Activated CD8-positive, alpha-beta T cell treated with anti-CD3 and anti-CD28 coated beads, Interleukin-2, amount 10 ng/mL, durations not matched to agents 7 days and 5 days (primary cell): Measurements from ENCODE around the gene KRTAP10-8. TPM values are rescaled to one million over a fixed set of nuclear protein-coding genes. Genes with fewer than 3 reads are reported as not detected.
"Not testable (repeated sequence)": the region's sequence is repeated elsewhere in the genome, so short reads cannot be mapped to it uniquely, and the experiment has no call there.

ENCODE experiments used
- ATAC-seq: fragments of 150-1000 bp; cut with Tn5 transposase; one replicate; pipeline ENCODE4 v1.10.0; 2021; ENCODE audit warnings: moderate library complexity
- CTCF ChIA-PET: fragments of 350-600 bp; sonication (Branson Sonifier 250); formaldehyde crosslinking; loops from one replicate; lab custom pipeline; 2021; ENCODE audit warnings: antibody characterized with exemption; lab: Charles Lee
- POLR2A ChIA-PET: fragments of 350-600 bp; sonication (Branson Sonifier 250); formaldehyde crosslinking; loops from one replicate; lab custom pipeline; 2021; ENCODE audit warnings: antibody characterized with exemption; lab: Charles Lee
- DNase-seq: peaks from one replicate; pipeline ENCODE4 v3.0.0-alpha.2; 2020
- H3K27ac Mint-ChIP-seq: one replicate; pipeline ENCODE4 v1.8.0; 2021; ENCODE audit warnings: mild to moderate bottlenecking, mixed read lengths
- H3K27me3 Mint-ChIP-seq: one replicate; pipeline ENCODE4 v1.8.0; 2021; ENCODE audit warnings: low read depth, mixed read lengths
- H3K36me3 Mint-ChIP-seq: one replicate; pipeline ENCODE4 v1.8.0; 2021; ENCODE audit warnings: low read depth, mixed read lengths
- H3K4me1 Mint-ChIP-seq: one replicate; pipeline ENCODE4 v1.8.0; 2021; ENCODE audit warnings: low read depth, mixed read lengths
- H3K4me3 Mint-ChIP-seq: one replicate; pipeline ENCODE4 v1.8.0; 2021; ENCODE audit warnings: mild to moderate bottlenecking, mixed read lengths
- H3K9me3 Mint-ChIP-seq: one replicate; pipeline ENCODE4 v1.8.0; 2022; ENCODE audit warnings: mixed read lengths; ENCODE audit not compliant: insufficient read depth
- total RNA-seq, 2 experiments: library from RNA; stranded (reverse); gene quantifications; one replicate each; pipeline ENCODE4 v1.2.3, GENCODE V29; 2021

The KRTAP10-8 gene
- total RNA-seq, 2 experiments from 2014 or later: not detected

- no peak for DNase-seq
- ATAC-seq: no peak
- POLR2A ChIA-PET: no interaction called here
- H3K27me3 Mint-ChIP-seq: peaks cover 19% of the 10 kb centered on the region
- peaks cover 3% of the 10 kb centered on the region for H3K4me1 Mint-ChIP-seq
- H3K9me3 Mint-ChIP-seq: peaks cover 28% of the 10 kb centered on the region
- H3K36me3 Mint-ChIP-seq: peaks cover 4% of the 10 kb centered on the region
- H3K27ac Mint-ChIP-seq: no peak overlapping the region
- H3K4me3 Mint-ChIP-seq: no peak overlapping the region
- CTCF ChIA-PET: no interaction called here
Measured at GRCh38 chr21:44582055-44582454, 29.8 kb upstream of the KRTAP10-8 start.

DNA sequence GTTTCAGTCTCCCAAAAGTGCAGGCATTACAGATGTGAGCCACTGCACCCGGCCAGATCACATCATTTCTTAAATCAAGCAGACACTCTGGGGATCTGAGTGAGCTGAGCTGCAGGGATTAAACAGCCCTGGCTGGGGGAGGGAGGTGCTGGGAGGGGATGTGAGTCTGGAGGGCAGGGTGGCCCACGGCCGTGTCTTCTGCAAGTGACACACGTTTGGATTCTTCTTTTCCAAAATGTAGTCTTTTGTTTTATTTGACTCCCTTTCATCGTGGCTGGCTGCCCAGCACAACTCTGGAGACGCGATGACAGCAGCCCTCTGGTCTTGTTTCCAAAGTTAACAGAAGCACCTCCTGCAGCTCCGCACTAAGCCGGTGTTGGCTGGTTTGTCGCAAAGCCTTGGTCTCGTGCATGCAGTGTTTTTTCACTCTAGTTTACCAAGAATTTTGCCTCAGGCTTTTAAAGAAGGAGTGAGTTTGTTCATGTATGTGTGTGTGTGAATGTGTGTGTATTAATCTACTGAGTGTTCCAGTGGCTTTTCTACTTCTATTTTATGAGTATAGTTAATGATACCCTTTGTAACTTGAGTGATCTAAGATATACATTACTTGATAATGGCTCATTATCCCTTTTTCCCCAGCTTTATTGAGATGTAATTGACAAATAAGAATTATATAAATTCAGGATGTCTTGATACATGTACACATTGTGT lies 28.6 kb upstream of the KRTAP10-8 start:
- CTCF ChIA-PET: no interaction called here
- DNase-seq: no peak
- POLR2A ChIA-PET: no interaction called here
- Mint-ChIP-seq H3K4me1 (peaks cover 3% of the 10 kb centered on the region), H3K36me3 (peaks cover 4% of the 10 kb centered on the region), H3K4me3 (no peak overlapping the region), H3K27ac (no peak overlapping the region), H3K9me3 (peaks cover 20% of the 10 kb centered on the region), H3K27me3 (peaks cover 28% of the 10 kb centered on the region)
- no peak for ATAC-seq

- ChIA-PET POLR2A (no interaction called here), CTCF (interaction anchor here (1.2 kb wide), 1 partner anchor 210 kb away, joined by 3 read pairs; no protein-coding TSS in a partner anchor)
- H3K4me1 Mint-ChIP-seq: peaks cover 3% of the 10 kb centered on the region
- H3K27ac Mint-ChIP-seq: no peak overlapping the region
- peaks cover 4% of the 10 kb centered on the region for H3K36me3 Mint-ChIP-seq
- ATAC-seq (no peak), DNase-seq (no peak)
- peaks cover 18% of the 10 kb centered on the region for H3K9me3 Mint-ChIP-seq
- H3K27me3 Mint-ChIP-seq: peaks cover 30% of the 10 kb centered on the region
- no peak overlapping the region for H3K4me3 Mint-ChIP-seq
Measured at GRCh38 chr21:44583800-44584147, 28.1 kb upstream of the KRTAP10-8 start.

GRCh38 chr21:44585892-44586291 lies 26.0 kb upstream of the KRTAP10-8 start:
- H3K4me3 Mint-ChIP-seq: no peak overlapping the region
- CTCF ChIA-PET: no interaction called here
- H3K27ac Mint-ChIP-seq: no peak overlapping the region
- DNase-seq (no peak), ATAC-seq (no peak)
- POLR2A ChIA-PET: no interaction called here
- no peaks in the 10 kb centered on the region for H3K36me3 Mint-ChIP-seq
- H3K9me3 Mint-ChIP-seq: peaks cover 17% of the 10 kb centered on the region
- H3K27me3 Mint-ChIP-seq: peaks cover 30% of the 10 kb centered on the region
- H3K4me1 Mint-ChIP-seq: peaks cover 3% of the 10 kb centered on the region

GRCh38 chr21:44589094-44589493 lies 22.8 kb upstream of the KRTAP10-8 start:
- Mint-ChIP-seq H3K27me3 (peaks cover 28% of the 10 kb centered on the region), H3K4me1 (peaks cover 2% of the 10 kb centered on the region), H3K36me3 (no peaks in the 10 kb centered on the region), H3K9me3 (no peaks in the 10 kb centered on the region), H3K4me3 (no peak overlapping the region), H3K27ac (no peak overlapping the region)
- ChIA-PET CTCF (no interaction called here), POLR2A (no interaction called here)
- DNase-seq: no peak
- ATAC-seq: no peak

- Mint-ChIP-seq H3K27ac (no peak overlapping the region), H3K9me3 (no peaks in the 10 kb centered on the region), H3K36me3 (no peaks in the 10 kb centered on the region), H3K4me3 (no peak overlapping the region), H3K27me3 (peaks cover 26% of the 10 kb centered on the region), H3K4me1 (peaks cover 2% of the 10 kb centered on the region)
- POLR2A ChIA-PET: no interaction called here
- ATAC-seq (no peak), DNase-seq (no peak)
- CTCF ChIA-PET: no interaction called here
Measured at GRCh38 chr21:44589586-44590305, 22.1 kb upstream of the KRTAP10-8 start.

GRCh38 chr21:44590311-44590721 lies 21.6 kb upstream of the KRTAP10-8 start:
- ChIA-PET CTCF (no interaction called here), POLR2A (interaction anchor here (0.6 kb wide), 1 partner anchor 49 kb away, joined by 3 read pairs; no protein-coding TSS in a partner anchor)
- H3K9me3 Mint-ChIP-seq: no peaks in the 10 kb centered on the region

DNA sequence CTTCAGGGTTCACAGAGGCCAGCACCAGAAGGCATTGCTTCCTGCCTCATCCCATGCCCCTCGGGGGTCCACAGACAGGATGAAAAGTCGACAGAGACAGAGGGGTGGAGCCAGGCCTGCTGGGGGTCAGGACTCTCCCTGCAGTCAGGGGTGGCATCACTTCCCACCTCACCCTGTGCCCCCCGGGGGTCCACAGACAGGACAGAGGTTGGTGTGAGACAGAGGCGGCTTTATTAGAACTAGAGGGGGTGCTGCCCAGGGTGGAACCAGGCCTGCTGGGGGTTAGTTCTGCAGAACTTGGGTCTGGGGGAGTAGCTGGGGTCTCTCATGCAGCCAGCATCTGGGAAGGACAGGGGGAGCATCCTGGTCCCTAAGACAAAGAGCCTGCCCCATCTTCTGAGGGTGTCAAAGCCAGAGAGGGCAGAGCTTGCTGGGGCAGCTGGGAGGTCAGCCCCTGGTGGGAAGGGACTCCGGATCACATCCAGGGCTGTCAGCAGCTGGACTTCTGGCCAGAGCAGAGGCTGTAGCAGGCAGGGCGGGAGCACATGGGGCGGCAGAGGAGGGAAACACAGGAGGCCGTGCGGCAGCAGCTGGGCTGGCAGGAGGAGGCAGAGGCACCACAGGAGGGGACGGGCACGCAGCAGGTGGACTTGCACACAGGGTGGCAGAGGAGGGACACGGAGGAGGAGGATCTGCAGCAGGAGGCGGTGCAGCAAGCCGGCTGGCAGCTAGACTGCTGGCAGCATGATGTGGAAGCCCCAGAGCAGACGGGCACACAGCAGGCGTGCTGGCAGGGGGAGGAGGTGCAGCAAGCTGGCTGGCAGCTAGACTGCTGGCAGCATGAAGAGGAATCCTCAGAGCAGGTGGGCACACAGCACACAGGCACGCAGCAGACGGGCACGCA lies 20.7 kb upstream of the KRTAP10-8 start:
- not testable (repeated sequence) for H3K27ac Mint-ChIP-seq

More at GRCh38 chr21:44590311-44590721, 21.6 kb upstream of the KRTAP10-8 start:
- H3K4me3 Mint-ChIP-seq: no peak overlapping the region
- H3K27ac Mint-ChIP-seq: no peak overlapping the region
- H3K36me3 Mint-ChIP-seq: no peaks in the 10 kb centered on the region
- H3K27me3 Mint-ChIP-seq: peaks cover 22% of the 10 kb centered on the region
- no peak for DNase-seq
- peaks cover 2% of the 10 kb centered on the region for H3K4me1 Mint-ChIP-seq
- ATAC-seq: no peak

DNA sequence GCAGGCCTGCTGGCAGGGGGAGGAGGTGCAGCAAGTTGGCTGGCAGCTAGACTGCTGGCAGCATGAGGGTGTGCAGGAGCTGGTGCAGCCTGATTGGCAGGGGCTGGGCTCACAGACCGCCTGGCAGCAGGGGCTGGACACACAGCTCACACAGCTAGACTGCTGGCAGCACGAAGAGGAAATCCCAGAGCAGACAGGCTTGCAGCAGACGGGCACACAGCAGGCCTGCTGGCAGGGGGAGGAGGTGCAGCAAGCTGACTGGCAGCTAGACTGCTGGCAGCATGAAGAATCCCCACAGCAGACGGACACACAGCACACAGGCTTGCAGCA lies 20.1 kb upstream of the KRTAP10-8 start:
- H3K9me3 Mint-ChIP-seq, H3K27ac Mint-ChIP-seq, H3K4me1 Mint-ChIP-seq, ATAC-seq, CTCF ChIA-PET, POLR2A ChIA-PET, H3K36me3 Mint-ChIP-seq, H3K4me3 Mint-ChIP-seq: not testable (repeated sequence)
- peaks cover 15% of the 10 kb centered on the region for H3K27me3 Mint-ChIP-seq
- DNase-seq: peak; percentile 7

More for the DNA sequence above, 20.7 kb upstream of the KRTAP10-8 start:
- POLR2A ChIA-PET: interaction anchor here (0.6 kb wide), 1 partner anchor 48 kb away, joined by 3 read pairs; no protein-coding TSS in a partner anchor
- peaks cover 19% of the 10 kb centered on the region for H3K27me3 Mint-ChIP-seq
- H3K4me1 Mint-ChIP-seq, H3K36me3 Mint-ChIP-seq, H3K9me3 Mint-ChIP-seq, H3K4me3 Mint-ChIP-seq, CTCF ChIA-PET, ATAC-seq: not testable (repeated sequence)
- peak; percentile 9 for DNase-seq

DNA sequence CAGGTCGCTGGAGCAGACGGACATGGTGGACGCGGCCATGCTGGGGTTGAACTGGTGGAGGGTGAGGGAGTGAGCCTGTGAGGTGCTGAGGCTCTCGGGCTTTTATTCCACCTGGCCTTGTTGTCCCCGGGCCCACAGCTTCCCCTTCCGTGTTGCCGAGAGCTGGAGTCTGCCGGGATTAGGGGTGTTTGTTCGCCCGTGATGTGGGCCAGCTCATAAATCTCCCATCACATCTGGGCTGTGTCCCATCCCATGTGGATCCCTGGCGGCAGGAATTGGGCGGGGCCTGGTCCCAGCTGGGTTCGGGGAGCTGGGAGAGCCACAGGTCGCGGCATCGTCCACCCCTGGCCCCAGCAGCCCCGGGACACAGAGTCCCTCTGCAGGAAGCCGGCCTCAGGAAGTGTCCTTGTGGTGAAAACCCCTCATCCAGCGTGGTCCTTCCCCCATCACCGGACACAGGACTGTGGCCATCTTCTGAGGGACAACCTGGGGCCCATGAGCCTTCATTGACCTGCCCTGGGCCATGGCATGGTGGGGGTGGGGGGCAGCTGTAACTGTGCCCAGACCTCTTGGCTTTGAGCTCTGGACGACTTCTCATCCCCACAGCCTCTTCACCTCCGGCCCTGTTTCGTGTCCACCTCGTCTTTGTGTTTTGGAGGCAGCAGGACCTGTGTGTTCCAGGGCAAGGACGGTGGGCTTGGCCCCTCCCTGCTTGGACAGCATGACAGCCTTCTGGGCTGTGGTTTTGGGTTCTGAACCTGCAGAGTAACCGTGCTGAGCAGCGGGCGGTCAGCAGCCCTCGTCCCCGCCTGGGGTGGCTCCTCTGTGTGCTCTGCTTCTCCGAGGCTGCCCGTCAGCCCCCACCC lies 19.2 kb upstream of the KRTAP10-8 start, which contains the start of gene KRTAP10-6:
Gene KRTAP10-6, minus strand, starts transcription at position 60 of the 866 bp plus-strand sequence. Its CDS starts 21 bp downstream, at position 39.
- Mint-ChIP-seq H3K9me3 (no peaks in the 10 kb centered on the region), H3K4me1 (peaks cover 2% of the 10 kb centered on the region), H3K36me3 (no peaks in the 10 kb centered on the region), H3K27ac (no peak within 1 kb of the TSS), H3K4me3 (no peak within 1 kb of the TSS), H3K27me3 (peaks cover 6% of the 10 kb centered on the region)
- DNase-seq (no peak), ATAC-seq (no peak)
- ChIA-PET POLR2A (no interaction called here), CTCF (no interaction called here)
